Stimulated activated CD4-positive, alpha-beta T cell treated with anti-CD3 and anti-CD28 coated beads, Interleukin-15, amount 100 ng/mL, for 24 hours (primary cell): Measurements from ENCODE around the gene GRXCR1.

Experiments used
- DNase-seq: peaks from one replicate; pipeline ENCODE4 v3.0.0-alpha.2; 2020

GRXCR1 gene

DNA sequence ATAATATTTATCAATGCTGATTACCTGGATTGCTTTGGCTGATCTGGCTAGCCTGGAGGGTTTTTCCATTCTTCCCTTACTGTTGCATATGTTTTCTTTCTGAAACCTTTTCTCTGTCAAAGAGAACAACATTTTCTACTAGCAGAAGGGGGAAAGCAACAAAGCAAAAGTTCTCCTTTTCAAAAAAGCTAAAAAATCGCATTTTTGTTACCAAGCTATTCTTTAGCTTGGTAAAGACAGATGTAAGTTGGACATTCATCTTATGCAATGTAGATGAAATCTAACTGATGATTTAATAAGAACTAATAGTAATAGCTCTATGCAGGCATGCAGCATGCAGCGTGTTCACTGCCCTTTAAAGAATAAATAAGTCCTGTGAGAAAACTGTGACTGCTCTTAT lies at the start of gene GRXCR1:
Gene GRXCR1 (plus strand): TSS at position 301 of the 400 bp plus-strand sequence. CDS start 554 bp downstream, outside the sequence.
- DNase-seq: no peak

DNA sequence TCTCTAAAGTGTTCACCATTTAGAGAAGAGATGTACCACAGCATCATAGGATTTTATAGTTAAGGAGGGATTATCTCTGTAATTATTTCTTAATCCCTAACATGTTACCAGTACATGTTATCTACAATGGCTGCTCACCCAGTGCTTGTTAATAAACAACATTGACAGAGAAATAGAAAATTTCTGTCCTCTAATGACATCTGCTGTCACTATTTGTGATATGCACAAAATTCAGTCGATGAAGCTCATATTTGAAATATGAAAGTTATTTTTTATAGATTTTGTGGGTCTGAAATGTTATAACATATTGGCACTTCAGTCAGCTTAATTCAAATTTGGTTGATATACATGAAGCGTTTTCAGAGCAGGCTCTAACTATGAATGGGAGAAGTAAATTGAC lies 48.8 kb upstream of the GRXCR1 start:
- DNase-seq: no peak

DNA sequence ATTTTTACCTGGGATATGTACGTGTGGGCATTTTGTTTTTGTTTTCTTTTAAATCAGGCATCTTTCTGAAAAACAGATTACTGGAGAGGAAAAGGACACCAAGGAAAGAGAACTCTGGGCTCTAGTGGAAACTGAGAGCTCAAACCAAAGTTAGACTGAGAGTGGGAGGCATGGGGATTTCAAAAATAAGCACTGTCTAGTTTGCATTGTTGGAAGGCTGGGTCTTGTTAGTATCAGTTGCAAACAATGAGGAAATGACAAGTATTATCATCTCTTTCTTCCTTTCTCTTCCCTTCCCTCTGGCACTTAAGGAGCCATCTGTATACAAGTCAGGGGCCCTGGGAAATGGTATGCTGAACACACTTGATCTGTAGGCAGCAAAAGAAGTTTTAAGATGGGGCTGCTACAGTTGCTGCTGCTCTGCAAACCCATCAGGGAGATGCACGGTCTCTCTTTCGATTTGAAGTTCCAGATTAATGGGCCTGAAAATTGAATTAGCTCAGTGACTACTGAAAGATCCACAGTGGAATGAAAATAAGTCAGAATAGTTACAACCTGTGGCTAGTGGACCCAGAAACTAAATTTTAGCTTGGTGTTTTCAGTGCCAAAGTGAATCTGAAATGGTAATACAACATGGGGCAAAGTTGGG lies 48.0 kb upstream of the GRXCR1 start:
- no peak for DNase-seq

DNA sequence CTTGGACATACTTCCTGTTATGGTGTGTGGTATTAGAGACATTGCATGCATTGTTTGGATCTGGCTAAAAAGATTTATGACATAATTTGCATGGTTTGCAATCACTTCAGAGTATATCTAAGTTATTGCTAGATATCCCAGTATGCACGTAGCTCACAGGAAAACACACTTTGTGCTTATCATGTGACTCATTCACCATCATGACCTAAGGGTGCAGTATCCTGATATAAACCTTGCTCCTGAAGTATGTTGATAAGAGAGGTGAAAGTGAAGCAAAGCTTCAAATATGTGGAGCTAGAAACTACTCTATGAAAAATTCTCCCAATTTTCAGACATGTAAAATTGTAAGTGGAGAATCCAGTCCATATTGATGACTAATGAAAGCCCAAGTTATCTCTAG lies 46.9 kb upstream of the GRXCR1 start:
- no peak for DNase-seq

DNA sequence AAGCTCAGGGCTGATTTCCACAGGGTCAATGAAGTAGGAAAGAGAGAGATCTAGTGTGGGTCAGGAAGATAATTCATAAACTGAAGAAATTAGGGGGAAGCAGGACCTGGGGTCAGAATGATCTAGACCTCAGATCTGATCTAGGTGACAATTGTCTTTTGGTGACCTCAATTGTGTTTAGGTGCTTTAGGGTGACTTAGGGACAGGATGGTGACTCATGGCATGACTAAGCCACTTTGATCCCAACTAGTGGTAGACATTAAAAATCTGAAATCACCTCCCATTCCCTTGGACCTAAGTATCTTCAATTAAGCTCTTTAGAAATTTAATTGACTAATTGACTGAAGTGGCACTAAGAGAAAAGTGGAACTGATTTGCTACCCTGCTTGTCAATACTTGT lies 36.7 kb upstream of the GRXCR1 start:
- DNase-seq: no peak

DNA sequence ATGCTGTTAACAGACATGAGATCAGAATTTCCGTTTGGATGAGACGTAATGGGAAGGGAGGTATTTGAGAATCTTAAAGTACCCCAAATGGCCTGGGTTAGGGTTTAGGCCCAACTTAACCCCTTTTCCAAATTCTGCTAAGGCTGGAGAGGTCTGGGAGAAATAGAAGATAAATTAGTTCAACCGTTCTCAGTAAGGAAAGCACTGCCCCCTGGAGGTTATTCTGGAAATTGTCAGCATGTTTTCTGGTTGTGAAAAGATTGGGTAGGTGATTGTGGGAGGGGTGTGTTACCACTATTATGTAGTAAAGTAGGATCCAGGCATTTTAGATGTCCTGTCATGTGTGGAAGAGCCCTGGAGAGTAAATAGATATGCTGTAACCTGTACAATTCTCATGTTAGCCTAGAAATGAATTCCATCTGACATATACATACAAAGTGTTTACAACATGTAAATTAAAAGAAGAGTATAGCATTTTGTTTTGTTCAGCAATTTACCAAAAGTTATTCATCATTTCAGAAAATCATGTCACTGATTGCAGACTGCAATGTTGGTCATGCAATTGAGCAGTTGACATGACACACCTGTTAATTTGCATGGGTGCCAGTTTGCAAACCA lies 26.8 kb upstream of the GRXCR1 start:
- DNase-seq: peak; percentile 55

DNA sequence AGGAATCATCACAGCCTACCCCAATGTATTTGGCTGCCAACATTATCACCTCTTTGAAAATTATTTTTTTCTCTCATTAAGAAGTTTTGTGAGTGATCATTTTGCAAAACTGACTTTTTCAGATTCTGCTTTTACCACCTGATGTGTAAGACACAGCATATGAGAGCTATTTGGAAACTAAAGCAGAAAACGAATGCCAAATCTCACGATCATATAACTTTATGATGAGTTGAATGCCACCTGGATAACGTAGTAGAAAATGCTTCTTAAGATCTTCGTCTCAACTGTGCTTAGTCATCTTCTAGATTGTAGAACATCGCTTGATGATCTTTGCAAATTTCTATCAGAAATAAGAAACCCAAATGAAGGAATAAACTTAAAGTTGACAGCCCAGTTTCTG lies 21.3 kb upstream of the GRXCR1 start:
- DNase-seq: no peak

DNA sequence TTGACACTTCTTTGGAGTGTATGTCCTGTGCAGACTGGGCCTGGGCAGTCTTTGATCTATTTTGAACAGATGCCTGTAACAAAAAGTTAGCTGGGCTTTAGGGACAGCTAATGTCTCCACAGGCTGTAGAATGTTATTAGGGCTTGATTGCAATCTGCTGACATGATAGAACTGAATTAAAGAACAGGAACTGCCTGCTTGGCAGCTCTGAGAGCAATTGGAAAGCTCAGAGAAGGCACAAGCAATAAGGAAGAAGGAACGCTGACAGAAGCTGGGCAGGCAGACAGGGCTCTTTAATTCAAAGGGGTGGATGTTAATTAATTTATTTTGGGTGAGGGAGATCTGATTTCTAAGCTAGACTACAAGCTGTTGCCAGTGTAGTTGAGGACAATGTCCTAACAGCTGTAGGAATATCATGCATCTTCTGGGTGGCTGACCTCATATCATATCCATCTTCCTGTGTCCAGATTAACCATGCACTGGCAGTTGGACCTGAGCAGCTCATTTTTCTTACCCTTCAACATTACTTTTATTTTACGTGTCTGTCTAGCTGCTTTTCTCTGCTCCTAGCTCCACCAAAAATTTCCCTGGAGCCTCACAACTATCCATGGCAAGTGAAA lies 20.7 kb upstream of the GRXCR1 start:
- no peak for DNase-seq

DNA sequence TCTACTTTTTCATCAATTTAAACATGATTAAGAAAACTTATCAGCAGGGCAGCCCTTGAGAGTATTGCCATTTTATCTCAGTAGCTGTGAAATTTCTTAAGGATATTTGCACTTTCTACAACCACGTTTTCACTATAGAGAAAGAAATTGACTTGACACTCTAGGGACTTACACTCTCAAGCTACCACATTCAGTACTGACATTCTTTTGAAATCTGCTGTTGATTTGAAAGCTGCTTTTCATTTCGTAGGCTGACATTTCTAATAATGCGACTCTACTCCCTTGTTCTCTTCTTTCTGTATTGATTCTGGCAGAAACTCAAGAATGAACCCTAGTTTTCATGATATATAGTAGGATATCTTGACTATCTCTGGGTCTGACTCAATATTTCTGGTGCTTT lies 13.7 kb upstream of the GRXCR1 start:
- DNase-seq: no peak

DNA sequence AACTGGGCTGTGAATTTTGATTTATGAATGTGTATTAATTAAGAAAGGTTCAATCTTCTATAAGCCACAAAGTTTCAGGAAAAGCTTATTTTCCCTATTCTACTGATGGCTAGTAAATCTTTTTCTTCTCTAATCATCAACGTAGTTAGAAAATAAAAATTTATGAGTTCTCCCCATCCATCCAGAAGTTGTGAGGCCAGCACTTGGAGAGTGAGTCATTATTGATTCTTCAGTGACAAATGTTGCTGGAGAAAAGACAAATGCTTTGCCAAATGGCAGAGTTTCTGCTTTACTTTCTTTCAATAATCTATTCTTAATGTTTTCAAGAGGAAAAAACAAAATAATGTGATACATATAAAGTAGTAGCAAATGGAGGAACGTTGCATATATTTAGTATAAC lies 11.3 kb upstream of the GRXCR1 start:
- DNase-seq: no peak

DNA sequence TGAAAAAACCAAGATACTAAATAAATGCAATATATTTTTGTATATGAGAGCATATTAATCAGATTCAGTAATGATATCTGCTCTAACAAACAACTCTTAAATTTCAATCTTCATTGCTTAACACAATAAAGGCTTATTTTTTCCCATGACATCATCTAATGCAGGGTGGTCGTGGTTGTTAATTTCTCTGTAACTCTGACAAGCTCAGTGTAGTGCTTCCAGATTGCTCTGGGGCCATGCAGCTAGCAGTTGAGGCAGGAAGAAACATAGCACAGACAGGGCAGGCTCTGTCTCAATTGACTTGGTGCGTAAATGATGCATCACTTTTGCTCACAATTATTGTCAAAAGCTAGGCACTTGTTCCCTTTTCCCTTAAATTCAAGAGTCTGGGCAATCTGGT lies 869 bp upstream of the GRXCR1 start:
- no peak for DNase-seq

DNA sequence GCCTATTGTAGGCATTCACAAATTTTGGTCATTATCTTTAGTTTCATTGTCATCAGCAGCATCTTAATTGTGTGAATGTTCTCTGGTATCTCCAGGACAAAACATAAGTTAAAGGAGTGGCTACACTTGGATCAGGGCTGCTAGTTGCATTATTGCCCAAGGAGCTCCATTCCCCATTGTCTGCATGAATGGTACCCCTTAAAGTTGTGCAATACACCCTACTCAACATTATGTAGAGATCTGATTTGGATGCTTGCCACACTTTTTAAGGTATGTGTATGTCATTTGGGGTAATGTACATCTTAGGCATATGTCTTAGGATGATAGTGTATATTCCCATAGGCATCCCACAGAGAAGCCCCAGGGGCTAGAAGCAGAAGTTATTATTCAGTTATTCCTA lies 2.9 kb downstream of the GRXCR1 start:
- no peak for DNase-seq

DNA sequence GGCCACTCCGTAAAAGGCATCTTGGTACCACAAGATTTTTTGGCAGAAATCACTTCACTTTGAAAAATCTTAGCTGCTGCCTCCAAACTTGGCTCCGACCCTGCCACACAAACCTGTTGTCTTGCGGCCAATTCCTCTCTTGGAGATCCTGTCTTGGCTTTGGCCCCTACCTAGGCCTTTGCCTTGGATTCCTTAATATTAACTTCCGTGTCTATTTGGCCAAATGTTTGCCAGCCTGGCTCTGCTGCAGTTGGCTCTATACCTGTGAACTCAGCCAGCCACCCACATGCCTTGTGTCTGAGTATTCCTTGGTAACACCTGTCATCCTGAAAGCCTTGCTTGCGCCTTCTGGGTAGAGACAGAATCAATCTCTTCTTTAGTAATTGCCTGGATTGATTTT lies 12.5 kb downstream of the GRXCR1 start:
- DNase-seq: no peak

DNA sequence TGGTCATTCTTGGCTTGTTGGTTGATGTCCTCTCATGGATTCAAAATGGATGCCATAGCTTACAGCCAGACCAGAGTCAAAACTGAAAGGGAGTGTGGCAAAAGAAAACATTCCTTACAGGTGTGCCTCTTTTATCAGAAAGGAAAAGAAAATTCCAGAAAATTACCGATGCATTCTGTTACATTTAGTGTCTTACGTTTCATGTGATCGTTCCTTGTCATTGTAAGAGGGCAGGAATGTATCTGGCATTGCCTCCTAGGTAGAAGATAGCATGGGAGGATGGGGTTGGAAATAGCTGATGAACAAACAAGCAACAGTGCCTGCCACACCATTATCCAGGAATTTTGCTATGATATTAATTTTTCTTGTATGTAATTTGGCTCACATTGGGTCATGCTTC lies 13.1 kb downstream of the GRXCR1 start:
- DNase-seq: no peak

DNA sequence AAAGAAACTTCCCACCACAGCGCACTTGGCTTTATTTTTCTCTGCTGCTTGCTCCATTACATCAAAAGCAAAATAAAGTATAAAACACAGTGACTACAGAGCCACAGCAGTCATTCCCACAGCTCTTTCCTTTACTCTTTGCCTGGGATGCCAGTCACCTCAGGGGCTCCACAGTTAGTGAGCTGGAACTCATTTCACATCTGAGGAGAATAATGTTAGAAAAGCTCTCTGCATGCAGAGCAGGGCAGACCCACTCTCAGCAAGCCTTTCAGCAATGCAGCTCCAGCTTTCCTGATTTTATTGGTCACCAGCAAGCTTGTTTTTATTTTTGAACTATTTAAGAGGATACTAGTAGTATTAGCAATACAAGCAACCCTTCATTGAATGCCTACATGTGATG lies 13.8 kb downstream of the GRXCR1 start:
- DNase-seq: no peak

DNA sequence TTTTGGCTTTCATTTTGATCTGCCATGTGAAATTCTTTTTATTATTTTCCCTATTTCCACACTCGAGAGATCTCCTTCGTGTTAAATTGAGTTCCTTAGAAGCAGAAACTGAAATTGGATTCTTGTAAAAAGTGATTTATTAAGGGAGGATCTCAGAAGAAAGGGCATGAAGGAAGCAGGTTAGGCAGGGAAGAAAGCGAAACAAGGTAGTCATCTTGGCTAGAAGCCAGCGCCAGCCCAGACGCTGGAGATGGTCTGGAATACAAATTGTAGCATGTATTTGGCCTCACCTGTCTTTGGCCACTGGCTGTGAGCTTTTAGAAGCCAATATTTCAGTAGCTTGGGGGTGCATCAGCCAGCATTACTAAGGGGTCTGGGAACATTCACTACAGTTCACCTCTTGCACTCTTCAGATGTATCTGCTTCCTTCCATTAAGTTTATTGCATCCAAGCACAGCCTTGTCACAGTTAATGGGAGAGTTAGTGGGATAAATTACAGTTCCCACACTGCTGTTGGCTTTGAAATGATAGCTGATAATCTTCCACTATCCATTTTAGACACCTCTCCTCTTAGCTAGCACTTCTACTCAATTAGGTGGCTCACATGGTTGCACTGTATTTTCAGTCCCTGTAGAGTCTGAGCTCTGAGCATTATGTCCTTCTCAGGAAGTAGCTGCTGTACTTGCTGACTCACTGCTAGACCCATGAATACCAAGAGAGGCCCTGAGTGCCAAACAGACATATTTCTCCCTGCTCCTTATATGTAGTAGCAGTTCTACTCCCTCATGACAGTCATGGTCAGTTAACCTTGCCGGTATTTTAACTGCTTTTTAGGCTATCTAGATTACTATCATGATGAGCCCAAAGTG lies 14.6 kb downstream of the GRXCR1 start:
- DNase-seq: no peak

DNA sequence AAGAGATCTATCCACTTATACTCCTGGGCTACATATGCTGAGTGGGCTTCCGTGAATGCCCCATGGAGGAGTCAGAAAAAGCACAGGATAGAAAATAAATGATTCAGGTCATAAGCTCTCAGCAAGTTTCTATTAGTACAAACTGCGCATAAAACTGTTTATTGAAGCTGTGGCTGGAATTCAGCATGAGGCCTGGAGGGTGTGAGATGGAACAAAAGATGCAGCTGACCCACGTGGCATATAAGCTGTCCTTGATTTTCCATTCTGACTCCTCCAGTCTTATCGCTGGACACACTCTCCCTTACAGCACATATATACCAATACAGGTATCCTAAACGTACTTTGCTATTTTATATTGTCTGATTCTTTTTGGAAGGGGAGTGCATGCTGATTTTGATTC lies 17.9 kb downstream of the GRXCR1 start:
- no peak for DNase-seq

DNA sequence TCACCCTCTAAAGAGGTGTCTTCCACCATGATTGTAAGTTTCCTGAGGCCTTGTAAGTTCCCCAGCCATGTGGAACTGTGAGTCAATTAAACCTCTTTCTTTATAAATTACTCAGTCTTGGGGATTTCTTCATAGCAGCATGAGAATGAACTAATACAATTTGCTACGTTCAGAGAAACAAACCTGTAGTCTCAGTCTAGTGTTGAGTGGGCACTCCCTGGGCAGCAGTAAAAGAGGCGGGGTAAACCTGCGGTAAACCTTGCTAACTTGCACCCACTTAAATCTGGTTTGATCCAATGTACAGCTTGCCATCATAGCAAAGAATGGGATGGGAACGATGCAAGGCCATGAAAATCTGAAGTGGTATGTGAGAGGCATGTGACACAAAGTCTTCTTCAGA lies 22.4 kb downstream of the GRXCR1 start:
- DNase-seq: no peak

DNA sequence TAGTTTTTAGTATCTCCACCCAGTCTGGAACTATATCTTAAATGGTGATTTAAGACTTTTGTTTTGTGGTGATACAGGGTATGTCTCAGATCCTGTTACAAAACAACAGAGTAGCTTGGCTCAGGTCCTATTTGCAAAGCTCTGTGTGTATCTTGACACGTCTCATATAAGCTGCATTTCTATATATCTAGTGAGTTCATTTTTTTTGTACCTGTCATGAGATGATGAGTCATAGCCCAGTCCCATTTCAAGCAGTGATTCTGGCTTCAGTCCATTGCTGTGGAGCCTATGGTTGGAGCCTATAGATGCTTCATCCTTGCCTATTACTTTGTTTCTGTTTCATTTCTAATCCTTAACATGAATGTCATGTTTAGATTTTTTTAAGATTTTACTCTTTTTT lies 23.0 kb downstream of the GRXCR1 start:
- DNase-seq: no peak

DNA sequence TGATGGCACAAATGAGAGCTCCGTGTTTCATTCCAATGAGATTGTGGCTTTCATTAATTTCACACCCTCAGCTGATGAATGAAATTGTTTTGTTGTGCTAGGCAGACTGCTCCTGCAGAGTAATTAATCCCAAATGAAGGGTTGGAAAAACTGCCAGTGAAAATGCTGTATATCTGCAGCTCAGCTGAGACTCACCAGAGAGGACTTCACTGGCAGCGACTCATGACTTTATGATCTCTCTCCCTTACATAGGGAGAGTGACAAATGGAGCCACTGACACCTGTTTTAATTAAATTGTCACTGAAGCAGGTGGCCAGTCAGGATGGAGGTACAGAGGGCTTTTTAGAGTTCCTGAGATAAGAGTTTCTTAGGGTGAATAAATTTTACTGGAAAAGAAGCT lies 24.8 kb downstream of the GRXCR1 start:
- DNase-seq: no peak

DNA sequence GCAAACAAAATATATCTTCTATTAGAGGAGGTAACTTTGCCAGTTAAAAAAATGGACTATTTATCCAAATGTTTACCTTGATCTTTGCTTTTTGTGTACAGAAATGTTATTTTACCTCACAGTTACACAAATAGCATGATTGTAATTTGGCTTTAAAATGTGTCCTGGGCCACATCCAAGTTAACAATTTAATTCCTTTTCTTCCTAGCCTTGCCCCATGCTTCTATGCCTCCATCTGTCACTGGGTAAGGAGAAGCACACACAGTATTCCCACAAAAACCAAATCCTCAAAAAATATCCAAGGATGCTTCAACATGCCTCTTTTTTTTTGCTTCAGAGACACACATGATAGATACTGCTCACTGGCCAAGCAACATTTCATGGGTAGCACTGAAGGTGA lies 30.9 kb downstream of the GRXCR1 start:
- DNase-seq: no peak

DNA sequence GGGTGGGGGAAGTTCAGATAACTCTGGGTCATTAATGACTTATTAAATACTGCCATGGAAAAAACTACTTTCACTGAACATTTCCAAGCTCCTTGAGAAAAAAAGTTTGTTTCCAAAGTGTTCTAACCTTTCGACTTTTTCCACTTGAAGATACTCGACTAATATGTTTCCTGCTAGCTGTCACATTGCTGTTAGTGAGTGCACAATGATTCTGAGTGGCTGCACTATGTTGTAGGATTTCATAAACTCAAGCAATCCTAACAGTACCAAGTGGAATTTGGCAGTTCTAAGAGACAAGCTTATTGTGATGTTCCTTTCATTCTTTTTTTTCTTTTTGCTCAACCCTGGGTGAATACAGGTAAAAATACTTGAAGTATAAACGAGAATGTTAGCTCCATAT lies 33.4 kb downstream of the GRXCR1 start:
- DNase-seq: no peak

DNA sequence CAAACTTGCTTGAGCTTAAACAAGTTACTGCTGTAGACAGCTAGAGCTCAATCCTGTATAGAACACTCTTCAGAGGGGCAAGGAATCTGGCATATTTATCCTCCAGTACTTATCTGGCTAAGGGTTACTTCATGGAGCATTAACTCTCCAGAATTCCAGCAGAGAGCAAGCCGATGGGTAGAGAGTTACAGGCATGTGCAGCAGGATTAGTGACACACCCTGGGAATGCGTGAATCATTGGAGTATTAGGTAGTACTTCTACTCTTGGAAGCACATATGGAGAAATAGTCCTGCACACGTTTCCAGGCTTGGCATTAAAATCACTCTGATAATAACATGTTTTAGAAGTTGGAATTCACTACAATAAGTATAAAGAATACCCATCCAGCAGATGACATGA lies 35.4 kb downstream of the GRXCR1 start:
- no peak for DNase-seq

DNA sequence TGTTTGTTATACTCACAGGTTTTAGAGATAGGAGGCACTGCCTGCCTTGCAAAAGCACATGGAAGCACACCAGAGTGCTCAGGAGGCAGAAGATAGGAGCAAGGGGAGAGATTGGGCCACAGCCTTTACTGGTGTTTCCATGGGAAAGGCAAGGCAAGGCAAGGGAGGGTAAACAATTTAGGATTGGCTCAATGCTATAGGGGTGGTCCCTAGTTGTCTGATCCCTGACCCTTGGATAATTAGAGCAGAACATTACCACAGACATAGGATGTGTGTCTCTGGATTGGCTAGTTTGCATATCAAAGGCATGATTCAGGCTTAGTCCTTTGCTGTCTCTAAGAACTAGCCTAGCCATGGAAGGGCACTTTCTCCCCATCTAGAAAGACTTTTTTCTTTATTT lies 36.1 kb downstream of the GRXCR1 start:
- no peak for DNase-seq
